HepG2 (cell line): ENCODE results near the gene DUSP7. TPM values are rescaled to one million over a fixed set of nuclear protein-coding genes. Genes with fewer than 3 reads are reported as not detected.

ENCODE experiments used
- ATAC-seq: fragments of 200-7000 bp; cut with Tn5 transposase; 3 replicates; pipeline ENCODE4 v1.9.1; 2020; ENCODE audit warnings: mild to moderate bottlenecking, moderate library complexity
- BruUV-seq: library from RNA; stranded (reverse); fragments of 400-500 nt; replicated peaks from 2 replicates; lab custom pipeline; 2021; lab: Mats Ljungman, UMichigan
- CTCF ChIA-PET: fragments of 300-600 bp; formaldehyde crosslinking; extraction: SDS; loops from one replicate; lab custom pipeline; 2021; ENCODE audit warnings: low total read pairs, inconsistent platforms, low intra/inter-chr PET ratio; lab: Yijun Ruan, JAX
- POLR2A ChIA-PET: fragments of 350-600 bp; sonication (Branson Sonifier 250); formaldehyde crosslinking; loops from one replicate; lab custom pipeline; 2020; ENCODE audit warnings: antibody characterized with exemption, inconsistent platforms; lab: Yijun Ruan, JAX
- DNase-seq: peaks from one replicate; pipeline ENCODE4 v3.0.0-alpha.2; 2015; ENCODE audit warnings: low spot score
- FAIRE-seq: peaks from 3 replicates; lab custom pipeline; 2011; peaks lifted over from hg19 to GRCh38; lab: Jason Lieb, UNC
- H2AFZ ChIP-seq: one replicate; pipeline ENCODE4 v1.6.1; 2011; ENCODE audit warnings: low read length, inconsistent platforms
- H3K27ac ChIP-seq: fragments of 300-600 bp; 3 replicates; pipeline ENCODE4 v1.8.0; 2011; ENCODE audit warnings: mixed run types, mild to moderate bottlenecking, mixed read lengths, low read length, inconsistent platforms; ENCODE audit not compliant: insufficient read depth; ENCODE audit errors: extremely low read length
- H3K27me3 ChIP-seq, 2 experiments: fragments of 200-600 bp in 1 of 2; 2 replicates in 1 of 2; 3 replicates in 1 of 2; pipeline versions ENCODE4 v1.6.0 to v1.8.0; 2011; ENCODE audit warnings: low read length in 2 of 2, mild to moderate bottlenecking in 2 of 2, moderate library complexity in 2 of 2, inconsistent platforms in 1 of 2; ENCODE audit not compliant: insufficient read depth in 2 of 2, control insufficient read depth in 1 of 2
- H3K36me3 ChIP-seq, 2 experiments: fragments of 200-600 bp in 1 of 2; replicated peaks in 1 of 2; 2 replicates in 1 of 2; 3 replicates in 1 of 2; pipeline versions ENCODE4 v1.5.1 to v1.8.0; 2011; ENCODE audit warnings: low read length in 2 of 2, inconsistent platforms in 1 of 2; ENCODE audit not compliant: insufficient read depth in 2 of 2, control insufficient read depth in 1 of 2
- H3K4me1 ChIP-seq: 2 replicates; pipeline ENCODE4 v1.5.1; 2012; ENCODE audit warnings: low read length, inconsistent platforms; ENCODE audit not compliant: insufficient read depth
- H3K4me2 ChIP-seq: 2 replicates; pipeline ENCODE4 v1.6.0; 2011; ENCODE audit warnings: low read depth, low read length, inconsistent platforms
- H3K4me3 ChIP-seq, 3 experiments: fragments of 200-600 bp in 1 of 3; sonication (generic), shearing (Covaris generic) in 1 of 3; replicated peaks in 1 of 3; 2 replicates each; pipeline ENCODE4 v1.5.1; 2011 to 2016; ENCODE audit warnings: low read length in 3 of 3, inconsistent platforms in 2 of 3, low read depth in 2 of 3, mild to moderate bottlenecking in 2 of 3, control low read depth in 1 of 3, mixed read lengths in 1 of 3; ENCODE audit not compliant: insufficient read depth in 1 of 3
- H3K79me2 ChIP-seq: one replicate; pipeline ENCODE4 v1.6.1; 2011; ENCODE audit warnings: low read length, inconsistent platforms; ENCODE audit not compliant: insufficient read depth
- H3K9ac ChIP-seq: 2 replicates; pipeline ENCODE4 v1.6.0; 2011; ENCODE audit warnings: mild to moderate bottlenecking, low read depth, low read length, inconsistent platforms; ENCODE audit not compliant: insufficient read depth
- H3K9me3 ChIP-seq: 2 replicates; pipeline ENCODE4 v1.5.1; 2012; ENCODE audit warnings: mild to moderate bottlenecking, low read length
- H4K20me1 ChIP-seq: 2 replicates; pipeline ENCODE4 v1.6.0; 2011; ENCODE audit warnings: inconsistent platforms, mild to moderate bottlenecking, low read length, moderate library complexity; ENCODE audit not compliant: insufficient read depth
- ATF7 ChIP-seq, 2 experiments: fragments of 450-650 bp in 1 of 2; sonication (generic) in 1 of 2; formaldehyde crosslinking in 1 of 2; IDR thresholded peaks; 2 replicates each; pipeline versions ENCODE4 v1.4.0 to v1.6.1; 2016 to 2020; ENCODE audit warnings: antibody characterized with exemption in 1 of 2, mild to moderate bottlenecking in 1 of 2, missing genetic modification reagents in 1 of 2
- NFKB2 ChIP-seq: sonication (generic); formaldehyde crosslinking; IDR thresholded peaks from 2 replicates; pipeline ENCODE4 v1.4.0; 2020; ENCODE audit warnings: missing genetic modification reagents, borderline replicate concordance
- RXRB ChIP-seq: IDR thresholded peaks from 2 replicates; pipeline ENCODE4 v1.6.1; 2016; ENCODE audit warnings: borderline replicate concordance, missing genetic modification reagents, missing compliant biosample characterization
- TCF7 ChIP-seq: sonication (generic); IDR thresholded peaks from 2 replicates; pipeline ENCODE4 v1.6.1; 2016; ENCODE audit warnings: antibody characterized with exemption, low read depth
- TEAD2 ChIP-seq: sonication (generic); formaldehyde crosslinking; IDR thresholded peaks from 2 replicates; pipeline ENCODE4 v1.9.0; 2021; ENCODE audit warnings: missing genetic modification reagents
- ZNF557 ChIP-seq: sonication (generic); formaldehyde crosslinking; IDR thresholded peaks from 2 replicates; pipeline ENCODE4 v1.4.0; 2020; ENCODE audit warnings: missing genetic modification reagents
- ZNF749 ChIP-seq: sonication (generic); formaldehyde crosslinking; IDR thresholded peaks from 2 replicates; pipeline ENCODE4 v1.8.0; 2022; ENCODE audit warnings: mild to moderate bottlenecking, missing genetic modification reagents, moderate library complexity, borderline replicate concordance
- ZNF781 ChIP-seq: sonication (generic); formaldehyde crosslinking; IDR thresholded peaks from 2 replicates; pipeline ENCODE4 v1.5.1; 2020; ENCODE audit warnings: borderline replicate concordance, mild to moderate bottlenecking, missing genetic modification reagents; ENCODE audit errors: not compliant biosample characterization
- ZSCAN9 ChIP-seq: IDR thresholded peaks from 2 replicates; pipeline ENCODE4 v1.6.1; 2016; ENCODE audit warnings: borderline replicate concordance
- WGBS: methylation state at CpG from one replicate; pipeline ENCODE4 v1.1.6; 2017; ENCODE audit warnings: low lambda C conversion rate; 5-methylcytosine and 5-hydroxymethylcytosine counted together
- in situ Hi-C: cut with HindIII; loops from 2 replicates; pipeline ENCODE4 v1.10.0; 2017; ENCODE audit warnings: low pct_unique_long_range_greater_than_20kb; ENCODE audit not compliant: extremely low pct_ligation_motif_present
- intact Hi-C: fragments of 100-400 bp; cut with micrococcal nuclease; formaldehyde crosslinking; loops from one replicate; pipeline ENCODE4 v1.10.0; 2022; ENCODE audit not compliant: unreplicated experiment
- polyA plus RNA-seq, 8 experiments: library from polyadenylated mRNA; depleted of rRNA in 3 of 8; stranded (reverse) in 7 of 8; unstranded in 1 of 8; fragments of >200 nt; fragmentation: Illumina TruSeq in 4 of 8; extraction: Trizol in 4 of 8; gene quantifications; 2 replicates each; pipeline versions ENCODE4 v1.2.1 to v1.2.3, GENCODE V29; 2011 to 2016; ENCODE audit warnings: low read depth in 4 of 8, missing spikeins in 1 of 8, mixed read lengths in 1 of 8; ENCODE audit not compliant: insufficient read depth in 1 of 8
- total RNA-seq, 5 experiments: library from RNA; depleted of rRNA; stranded (reverse); fragments of >200 nt; fragmentation: Illumina TruSeq; extraction: Trizol; gene quantifications; 2 replicates each; pipeline ENCODE4 v1.2.3, GENCODE V29; 2016; ENCODE audit warnings: low read depth in 1 of 5
- TF ChIP-seq, protein P1 (sequence below): fragments of 450-650 bp; IDR thresholded peaks from 2 replicates; pipeline ENCODE4 v1.6.1; 2016
- TF ChIP-seq, protein P2 (sequence below): IDR thresholded peaks from 2 replicates; pipeline ENCODE4 v1.6.1; 2018; ENCODE audit warnings: missing genetic modification reagents, mild to moderate bottlenecking, missing compliant biosample characterization

The DUSP7 gene
- total and polyA plus RNA-seq, 2 of the 13 experiments (the other 11 are each of a cell fraction or from before 2014, with no cell fraction given) = 6.6 to 8.8 TPM

DNA sequence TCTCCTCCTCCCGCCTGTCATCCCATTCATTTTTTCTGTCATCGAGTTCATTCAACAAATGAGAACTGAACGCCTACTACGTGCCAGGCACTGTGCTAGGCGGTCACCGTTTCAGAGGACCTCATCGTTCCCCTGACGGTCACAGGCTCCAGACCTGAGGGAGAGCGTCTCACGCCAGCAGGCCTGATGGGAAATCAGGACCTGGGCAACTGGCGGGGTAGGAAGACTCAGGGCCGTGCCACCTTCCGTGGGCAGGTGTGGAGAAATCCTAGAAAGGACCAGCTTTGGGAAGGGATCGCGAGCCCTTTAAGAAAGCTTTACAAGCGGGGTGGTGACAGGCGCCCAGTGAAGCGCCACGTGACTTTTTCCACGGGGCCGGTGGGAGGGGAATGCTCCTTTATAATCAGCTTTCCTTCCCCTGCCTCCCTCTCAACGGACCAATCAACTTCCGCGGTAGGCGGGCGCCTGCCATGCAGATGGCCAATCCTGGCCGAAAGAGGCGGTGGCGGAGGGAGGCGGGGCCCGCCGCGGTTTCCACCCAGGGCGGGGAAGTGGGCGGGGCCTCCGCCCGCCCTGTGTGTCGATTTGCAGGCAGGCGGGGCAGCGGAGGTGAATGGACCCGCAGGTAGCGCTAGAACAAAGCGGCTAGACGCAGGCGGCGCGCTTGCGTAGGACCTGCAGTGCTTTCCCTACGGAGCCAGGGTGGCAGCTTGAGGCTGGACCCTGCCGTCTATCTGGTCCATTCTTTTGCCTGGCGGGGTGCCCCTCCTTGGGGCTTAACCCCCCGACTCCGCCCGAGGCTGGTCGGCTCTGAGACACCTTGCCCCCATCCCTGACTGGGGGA is 819 bp upstream of the DUSP7 start (continued):
- TF ChIP-seq ZNF781 (CRISPR knock-in tag) (no peak), TCF7 (0 out of 2 replicates have a peak, but pooled peaks have one; percentile 5), ZNF557 (CRISPR knock-in tag) (no peak), ZSCAN9 (peak; percentile 69; the same call in 1 of the 2 replicates)

DNA sequence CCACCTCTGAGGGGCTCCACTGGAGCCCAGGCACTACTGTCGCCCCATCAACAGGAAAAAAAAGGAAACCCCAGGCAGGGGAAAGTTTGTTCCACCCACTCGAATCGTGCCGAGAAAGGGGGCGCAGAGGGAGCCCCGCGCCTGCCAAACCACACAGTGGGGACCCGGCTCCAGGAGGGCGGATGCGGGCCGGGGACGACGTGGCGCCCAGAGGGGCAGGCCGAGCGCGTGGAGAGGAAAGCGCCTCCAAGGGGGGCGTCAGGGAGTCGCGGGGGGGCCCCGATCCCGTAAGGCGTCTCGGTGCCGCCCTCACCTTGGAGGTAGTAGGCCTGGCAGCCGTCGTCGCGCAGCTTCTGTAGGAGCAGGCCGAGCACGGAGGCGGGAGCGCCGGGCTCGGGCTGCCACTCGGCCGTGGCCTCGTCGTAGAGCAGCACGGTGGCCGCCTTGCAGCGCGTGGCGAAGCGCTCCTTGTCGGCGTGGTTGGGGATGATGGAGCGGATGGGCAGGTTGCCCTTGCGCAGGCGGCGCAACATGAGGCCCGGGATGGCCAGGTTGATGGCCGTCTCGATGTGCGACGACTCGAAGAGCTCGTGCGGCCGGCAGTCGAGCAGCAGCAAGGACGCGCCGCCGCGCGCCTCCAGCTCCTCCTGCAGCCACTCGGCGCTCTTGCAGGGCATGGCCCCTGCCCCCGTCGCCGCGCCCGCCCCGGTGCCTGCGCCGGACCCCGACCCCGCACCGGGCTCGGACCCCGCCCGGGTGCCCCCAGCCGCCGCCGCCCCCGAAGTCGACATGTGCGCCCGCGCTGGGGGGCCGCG is 627 bp downstream of the DUSP7 start:
- 38% methylated on average over 15 of the region's 94 CpGs for WGBS
- Histone ChIP-seq H3K9me3 (no peaks in the 10 kb centered on the region), H3K4me1 (peaks cover 54% of the 10 kb centered on the region), H3K36me3 (peaks cover 7 to 20% of the 10 kb centered on the region in 2 experiments; a peak in 4 of 5 replicates), H2AFZ (no peak overlapping the region), H3K4me2 (peak overlapping the region; percentile 76), H4K20me1 (no peaks in the 10 kb centered on the region), H3K4me3 (peak overlapping the region; percentile 42 to 68 (median 61); a peak in 5 of 6 replicates), H3K9ac (peak overlapping the region; percentile 50), H3K27me3 (peaks cover 2 to 26% of the 10 kb centered on the region in 2 experiments; a peak in 4 of 5 replicates), H3K27ac (no peak overlapping the region), H3K79me2 (no peaks in the 10 kb centered on the region)
- intact Hi-C loops (loop anchor here (2.0 kb wide), 1 partner anchor 19 kb away; no protein-coding TSS in a partner anchor), in situ Hi-C loops (loop anchor here (5.0 kb wide), 1 partner anchor 82 kb away; no protein-coding TSS in a partner anchor)
- POLR2A ChIA-PET = interaction anchor here (0.9 to 2.7 kb wide), 8 partner anchors 15 to 113 kb away, joined by 4 to 21 read pairs (median 11); partner anchors contain the start of genes ABHD14A, ABHD14B, PARP3 and POC1A
- CTCF ChIA-PET = interaction anchor here (1.3 to 1.6 kb wide), 3 partner anchors 52 to 67 kb away, joined by 3 to 8 read pairs (median 4); no protein-coding TSS in a partner anchor
- no TSS peak for BruUV-seq
- no peak for FAIRE-seq
- peak; percentile 17 for ATAC-seq
- DNase-seq = peak; percentile 40
- TF ChIP-seq, protein P1, sequence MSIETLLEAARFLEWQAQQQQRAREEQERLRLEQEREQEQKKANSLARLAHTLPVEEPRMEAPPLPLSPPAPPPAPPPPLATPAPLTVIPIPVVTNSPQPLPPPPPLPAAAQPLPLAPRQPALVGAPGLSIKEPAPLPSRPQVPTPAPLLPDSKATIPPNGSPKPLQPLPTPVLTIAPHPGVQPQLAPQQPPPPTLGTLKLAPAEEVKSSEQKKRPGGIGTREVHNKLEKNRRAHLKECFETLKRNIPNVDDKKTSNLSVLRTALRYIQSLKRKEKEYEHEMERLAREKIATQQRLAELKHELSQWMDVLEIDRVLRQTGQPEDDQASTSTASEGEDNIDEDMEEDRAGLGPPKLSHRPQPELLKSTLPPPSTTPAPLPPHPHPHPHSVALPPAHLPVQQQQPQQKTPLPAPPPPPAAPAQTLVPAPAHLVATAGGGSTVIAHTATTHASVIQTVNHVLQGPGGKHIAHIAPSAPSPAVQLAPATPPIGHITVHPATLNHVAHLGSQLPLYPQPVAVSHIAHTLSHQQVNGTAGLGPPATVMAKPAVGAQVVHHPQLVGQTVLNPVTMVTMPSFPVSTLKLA = no peak
- TF ChIP-seq NFKB2 (CRISPR knock-in tag) = peak; percentile 94
- peak; percentile 84; the same call in 1 of the 2 replicates for TF ChIP-seq TEAD2 (CRISPR knock-in tag)
- TF ChIP-seq RXRB (CRISPR knock-in tag) = 0 out of 2 replicates have a peak, but pooled peaks have one; percentile 32
- TF ChIP-seq ATF7 (IDR thresholded peaks at IDR 0.05) = no peak
- peak; percentile 52; the same call in 1 of the 2 replicates for TF ChIP-seq ATF7 (CRISPR knock-in tag; IDR thresholded peaks at IDR 0.05)
- TF ChIP-seq ZNF749 (CRISPR knock-in tag) = peak; percentile 71
- TF ChIP-seq, protein P2, sequence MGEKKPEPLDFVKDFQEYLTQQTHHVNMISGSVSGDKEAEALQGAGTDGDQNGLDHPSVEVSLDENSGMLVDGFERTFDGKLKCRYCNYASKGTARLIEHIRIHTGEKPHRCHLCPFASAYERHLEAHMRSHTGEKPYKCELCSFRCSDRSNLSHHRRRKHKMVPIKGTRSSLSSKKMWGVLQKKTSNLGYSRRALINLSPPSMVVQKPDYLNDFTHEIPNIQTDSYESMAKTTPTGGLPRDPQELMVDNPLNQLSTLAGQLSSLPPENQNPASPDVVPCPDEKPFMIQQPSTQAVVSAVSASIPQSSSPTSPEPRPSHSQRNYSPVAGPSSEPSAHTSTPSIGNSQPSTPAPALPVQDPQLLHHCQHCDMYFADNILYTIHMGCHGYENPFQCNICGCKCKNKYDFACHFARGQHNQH = 0 out of 2 replicates have a peak, but pooled peaks have one; percentile 26
